HepG2 (cell line): ENCODE results near the gene TGM2. TPM values are rescaled to one million over a fixed set of nuclear protein-coding genes. Genes with fewer than 3 reads are reported as not detected.
A peak's percentile ranks its signal among the peaks of the same experiment; 100 is the strongest.

Experiments used
- ATAC-seq: fragments of 200-7000 bp; cut with Tn5 transposase; 3 replicates; pipeline ENCODE4 v1.9.1; 2020; ENCODE audit warnings: mild to moderate bottlenecking, moderate library complexity
- BruUV-seq: library from RNA; stranded (reverse); fragments of 400-500 nt; replicated peaks from 2 replicates; lab custom pipeline; 2021; lab: Mats Ljungman, UMichigan
- CTCF ChIA-PET: fragments of 300-600 bp; formaldehyde crosslinking; extraction: SDS; loops from one replicate; lab custom pipeline; 2021; ENCODE audit warnings: low total read pairs, inconsistent platforms, low intra/inter-chr PET ratio; lab: Yijun Ruan, JAX
- POLR2A ChIA-PET: fragments of 350-600 bp; sonication (Branson Sonifier 250); formaldehyde crosslinking; loops from one replicate; lab custom pipeline; 2020; ENCODE audit warnings: antibody characterized with exemption, inconsistent platforms; lab: Yijun Ruan, JAX
- DNase-seq: peaks from one replicate; pipeline ENCODE4 v3.0.0-alpha.2; 2015; ENCODE audit warnings: low spot score
- FAIRE-seq: peaks from 3 replicates; lab custom pipeline; 2011; peaks lifted over from hg19 to GRCh38; lab: Jason Lieb, UNC
- H2AFZ ChIP-seq: one replicate; pipeline ENCODE4 v1.6.1; 2011; ENCODE audit warnings: low read length, inconsistent platforms
- H3K27ac ChIP-seq: fragments of 300-600 bp; 3 replicates; pipeline ENCODE4 v1.8.0; 2011; ENCODE audit warnings: mixed run types, mild to moderate bottlenecking, mixed read lengths, low read length, inconsistent platforms; ENCODE audit not compliant: insufficient read depth; ENCODE audit errors: extremely low read length
- H3K27me3 ChIP-seq, 2 experiments: fragments of 200-600 bp in 1 of 2; 2 replicates in 1 of 2; 3 replicates in 1 of 2; pipeline versions ENCODE4 v1.6.0 to v1.8.0; 2011; ENCODE audit warnings: low read length in 2 of 2, mild to moderate bottlenecking in 2 of 2, moderate library complexity in 2 of 2, inconsistent platforms in 1 of 2; ENCODE audit not compliant: insufficient read depth in 2 of 2, control insufficient read depth in 1 of 2
- H3K36me3 ChIP-seq, 2 experiments: fragments of 200-600 bp in 1 of 2; replicated peaks in 1 of 2; 2 replicates in 1 of 2; 3 replicates in 1 of 2; pipeline versions ENCODE4 v1.5.1 to v1.8.0; 2011; ENCODE audit warnings: low read length in 2 of 2, inconsistent platforms in 1 of 2; ENCODE audit not compliant: insufficient read depth in 2 of 2, control insufficient read depth in 1 of 2
- H3K4me1 ChIP-seq: 2 replicates; pipeline ENCODE4 v1.5.1; 2012; ENCODE audit warnings: low read length, inconsistent platforms; ENCODE audit not compliant: insufficient read depth
- H3K4me2 ChIP-seq: 2 replicates; pipeline ENCODE4 v1.6.0; 2011; ENCODE audit warnings: low read depth, low read length, inconsistent platforms
- H3K4me3 ChIP-seq, 3 experiments: fragments of 200-600 bp in 1 of 3; sonication (generic), shearing (Covaris generic) in 1 of 3; replicated peaks in 1 of 3; 2 replicates each; pipeline ENCODE4 v1.5.1; 2011 to 2016; ENCODE audit warnings: low read length in 3 of 3, inconsistent platforms in 2 of 3, low read depth in 2 of 3, mild to moderate bottlenecking in 2 of 3, control low read depth in 1 of 3, mixed read lengths in 1 of 3; ENCODE audit not compliant: insufficient read depth in 1 of 3
- H3K79me2 ChIP-seq: one replicate; pipeline ENCODE4 v1.6.1; 2011; ENCODE audit warnings: low read length, inconsistent platforms; ENCODE audit not compliant: insufficient read depth
- H3K9ac ChIP-seq: 2 replicates; pipeline ENCODE4 v1.6.0; 2011; ENCODE audit warnings: mild to moderate bottlenecking, low read depth, low read length, inconsistent platforms; ENCODE audit not compliant: insufficient read depth
- H3K9me3 ChIP-seq: 2 replicates; pipeline ENCODE4 v1.5.1; 2012; ENCODE audit warnings: mild to moderate bottlenecking, low read length
- H4K20me1 ChIP-seq: 2 replicates; pipeline ENCODE4 v1.6.0; 2011; ENCODE audit warnings: inconsistent platforms, mild to moderate bottlenecking, low read length, moderate library complexity; ENCODE audit not compliant: insufficient read depth
- DNMT1 ChIP-seq: sonication (generic); formaldehyde crosslinking; IDR thresholded peaks from 2 replicates; pipeline ENCODE4 v1.5.1; 2020; ENCODE audit warnings: mild to moderate bottlenecking, missing genetic modification reagents
- ZMYM3 ChIP-seq: sonication (generic); formaldehyde crosslinking; IDR thresholded peaks from 2 replicates; pipeline ENCODE4 v1.5.1; 2020; ENCODE audit warnings: mild to moderate bottlenecking, missing genetic modification reagents
- ZNF382 ChIP-seq: sonication (generic); formaldehyde crosslinking; IDR thresholded peaks from 2 replicates; pipeline ENCODE4 v1.5.0; 2020; ENCODE audit warnings: missing genetic modification reagents, mild to moderate bottlenecking, borderline replicate concordance
- WGBS: methylation state at CpG from one replicate; pipeline ENCODE4 v1.1.6; 2017; ENCODE audit warnings: low lambda C conversion rate; 5-methylcytosine and 5-hydroxymethylcytosine counted together
- in situ Hi-C: cut with HindIII; loops from 2 replicates; pipeline ENCODE4 v1.10.0; 2017; ENCODE audit warnings: low pct_unique_long_range_greater_than_20kb; ENCODE audit not compliant: extremely low pct_ligation_motif_present
- intact Hi-C: fragments of 100-400 bp; cut with micrococcal nuclease; formaldehyde crosslinking; loops from one replicate; pipeline ENCODE4 v1.10.0; 2022; ENCODE audit not compliant: unreplicated experiment
- polyA plus RNA-seq, 8 experiments: library from polyadenylated mRNA; depleted of rRNA in 3 of 8; stranded (reverse) in 7 of 8; unstranded in 1 of 8; fragments of >200 nt; fragmentation: Illumina TruSeq in 4 of 8; extraction: Trizol in 4 of 8; gene quantifications; 2 replicates each; pipeline versions ENCODE4 v1.2.1 to v1.2.3, GENCODE V29; 2011 to 2016; ENCODE audit warnings: low read depth in 4 of 8, missing spikeins in 1 of 8, mixed read lengths in 1 of 8; ENCODE audit not compliant: insufficient read depth in 1 of 8
- total RNA-seq, 5 experiments: library from RNA; depleted of rRNA; stranded (reverse); fragments of >200 nt; fragmentation: Illumina TruSeq; extraction: Trizol; gene quantifications; 2 replicates each; pipeline ENCODE4 v1.2.3, GENCODE V29; 2016; ENCODE audit warnings: low read depth in 1 of 5
- TF ChIP-seq, protein P1 (sequence below): sonication (generic); formaldehyde crosslinking; IDR thresholded peaks from 2 replicates; pipeline ENCODE4 v1.4.0; 2020; ENCODE audit warnings: missing genetic modification reagents
- TF ChIP-seq, protein P2 (sequence below): sonication (generic); formaldehyde crosslinking; IDR thresholded peaks from 2 replicates; pipeline ENCODE4 v1.5.0; 2020; ENCODE audit warnings: missing genetic modification reagents
- TF ChIP-seq, protein P3 (sequence below): sonication (generic); formaldehyde crosslinking; IDR thresholded peaks from 2 replicates; pipeline ENCODE4 v1.9.0; 2022; ENCODE audit warnings: missing genetic modification reagents, mild to moderate bottlenecking, borderline replicate concordance
- TF ChIP-seq, protein P4 (sequence below): sonication (generic); formaldehyde crosslinking; IDR thresholded peaks from 2 replicates; pipeline ENCODE4 v1.8.0; 2022; ENCODE audit warnings: mild to moderate bottlenecking, missing genetic modification reagents, moderate library complexity

The TGM2 gene
- total and polyA plus RNA-seq, 2 of the 13 experiments (the other 11 are each of a cell fraction or from before 2014, with no cell fraction given) = 4.2 to 46.4 TPM

DNA sequence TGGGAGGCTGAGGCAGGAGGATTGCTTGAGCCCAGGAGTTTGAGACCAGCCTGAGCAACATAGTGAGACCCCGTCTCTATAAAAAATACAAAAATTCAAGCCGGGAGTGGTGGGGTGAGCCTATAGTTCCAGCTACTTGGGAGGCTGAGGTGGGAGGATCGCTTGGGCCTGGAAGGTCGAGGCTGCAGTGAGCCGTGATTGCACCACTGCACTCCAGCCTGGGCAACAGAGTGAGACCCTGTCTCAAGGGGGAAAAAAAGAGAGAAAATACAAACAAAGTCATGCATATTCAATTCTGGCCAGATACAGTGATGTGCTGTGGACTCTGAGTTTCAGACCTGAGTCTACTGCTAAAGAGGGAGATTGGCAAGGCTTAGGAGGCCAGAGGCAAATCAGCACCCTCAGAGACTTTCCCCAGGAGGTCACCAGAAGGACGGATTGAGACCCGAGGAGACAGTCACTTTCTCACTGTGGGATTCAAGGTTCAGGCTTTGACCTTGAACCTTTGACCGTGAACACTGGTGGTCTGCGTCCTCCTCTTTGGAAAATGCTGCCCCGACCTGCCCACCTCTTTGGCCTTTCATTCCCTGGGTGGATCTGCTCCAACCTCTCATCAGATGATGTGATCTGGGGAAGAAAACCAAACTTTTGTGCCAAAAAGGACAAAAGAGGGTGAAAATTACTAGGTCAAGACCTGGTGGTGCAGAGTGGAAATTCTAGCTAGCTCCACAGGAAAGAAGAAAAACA is 31.2 kb downstream of the TGM2 start (continued):
- TF ChIP-seq, protein P1, sequence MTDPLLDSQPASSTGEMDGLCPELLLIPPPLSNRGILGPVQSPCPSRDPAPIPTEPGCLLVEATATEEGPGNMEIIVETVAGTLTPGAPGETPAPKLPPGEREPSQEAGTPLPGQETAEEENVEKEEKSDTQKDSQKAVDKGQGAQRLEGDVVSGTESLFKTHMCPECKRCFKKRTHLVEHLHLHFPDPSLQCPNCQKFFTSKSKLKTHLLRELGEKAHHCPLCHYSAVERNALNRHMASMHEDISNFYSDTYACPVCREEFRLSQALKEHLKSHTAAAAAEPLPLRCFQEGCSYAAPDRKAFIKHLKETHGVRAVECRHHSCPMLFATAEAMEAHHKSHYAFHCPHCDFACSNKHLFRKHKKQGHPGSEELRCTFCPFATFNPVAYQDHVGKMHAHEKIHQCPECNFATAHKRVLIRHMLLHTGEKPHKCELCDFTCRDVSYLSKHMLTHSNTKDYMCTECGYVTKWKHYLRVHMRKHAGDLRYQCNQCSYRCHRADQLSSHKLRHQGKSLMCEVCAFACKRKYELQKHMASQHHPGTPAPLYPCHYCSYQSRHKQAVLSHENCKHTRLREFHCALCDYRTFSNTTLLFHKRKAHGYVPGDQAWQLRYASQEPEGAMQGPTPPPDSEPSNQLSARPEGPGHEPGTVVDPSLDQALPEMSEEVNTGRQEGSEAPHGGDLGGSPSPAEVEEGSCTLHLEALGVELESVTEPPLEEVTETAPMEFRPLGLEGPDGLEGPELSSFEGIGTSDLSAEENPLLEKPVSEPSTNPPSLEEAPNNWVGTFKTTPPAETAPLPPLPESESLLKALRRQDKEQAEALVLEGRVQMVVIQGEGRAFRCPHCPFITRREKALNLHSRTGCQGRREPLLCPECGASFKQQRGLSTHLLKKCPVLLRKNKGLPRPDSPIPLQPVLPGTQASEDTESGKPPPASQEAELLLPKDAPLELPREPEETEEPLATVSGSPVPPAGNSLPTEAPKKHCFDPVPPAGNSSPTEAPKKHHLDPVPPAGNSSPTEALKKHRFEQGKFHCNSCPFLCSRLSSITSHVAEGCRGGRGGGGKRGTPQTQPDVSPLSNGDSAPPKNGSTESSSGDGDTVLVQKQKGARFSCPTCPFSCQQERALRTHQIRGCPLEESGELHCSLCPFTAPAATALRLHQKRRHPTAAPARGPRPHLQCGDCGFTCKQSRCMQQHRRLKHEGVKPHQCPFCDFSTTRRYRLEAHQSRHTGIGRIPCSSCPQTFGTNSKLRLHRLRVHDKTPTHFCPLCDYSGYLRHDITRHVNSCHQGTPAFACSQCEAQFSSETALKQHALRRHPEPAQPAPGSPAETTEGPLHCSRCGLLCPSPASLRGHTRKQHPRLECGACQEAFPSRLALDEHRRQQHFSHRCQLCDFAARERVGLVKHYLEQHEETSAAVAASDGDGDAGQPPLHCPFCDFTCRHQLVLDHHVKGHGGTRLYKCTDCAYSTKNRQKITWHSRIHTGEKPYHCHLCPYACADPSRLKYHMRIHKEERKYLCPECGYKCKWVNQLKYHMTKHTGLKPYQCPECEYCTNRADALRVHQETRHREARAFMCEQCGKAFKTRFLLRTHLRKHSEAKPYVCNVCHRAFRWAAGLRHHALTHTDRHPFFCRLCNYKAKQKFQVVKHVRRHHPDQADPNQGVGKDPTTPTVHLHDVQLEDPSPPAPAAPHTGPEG (CRISPR knock-in tag) = peak; percentile 17; the same call in 1 of the 2 replicates
- TF ChIP-seq, protein P2, sequence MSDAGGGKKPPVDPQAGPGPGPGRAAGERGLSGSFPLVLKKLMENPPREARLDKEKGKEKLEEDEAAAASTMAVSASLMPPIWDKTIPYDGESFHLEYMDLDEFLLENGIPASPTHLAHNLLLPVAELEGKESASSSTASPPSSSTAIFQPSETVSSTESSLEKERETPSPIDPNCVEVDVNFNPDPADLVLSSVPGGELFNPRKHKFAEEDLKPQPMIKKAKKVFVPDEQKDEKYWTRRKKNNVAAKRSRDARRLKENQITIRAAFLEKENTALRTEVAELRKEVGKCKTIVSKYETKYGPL (CRISPR knock-in tag) = no peak
- 0 out of 2 replicates have a peak, but pooled peaks have one; percentile 12 for TF ChIP-seq DNMT1

DNA sequence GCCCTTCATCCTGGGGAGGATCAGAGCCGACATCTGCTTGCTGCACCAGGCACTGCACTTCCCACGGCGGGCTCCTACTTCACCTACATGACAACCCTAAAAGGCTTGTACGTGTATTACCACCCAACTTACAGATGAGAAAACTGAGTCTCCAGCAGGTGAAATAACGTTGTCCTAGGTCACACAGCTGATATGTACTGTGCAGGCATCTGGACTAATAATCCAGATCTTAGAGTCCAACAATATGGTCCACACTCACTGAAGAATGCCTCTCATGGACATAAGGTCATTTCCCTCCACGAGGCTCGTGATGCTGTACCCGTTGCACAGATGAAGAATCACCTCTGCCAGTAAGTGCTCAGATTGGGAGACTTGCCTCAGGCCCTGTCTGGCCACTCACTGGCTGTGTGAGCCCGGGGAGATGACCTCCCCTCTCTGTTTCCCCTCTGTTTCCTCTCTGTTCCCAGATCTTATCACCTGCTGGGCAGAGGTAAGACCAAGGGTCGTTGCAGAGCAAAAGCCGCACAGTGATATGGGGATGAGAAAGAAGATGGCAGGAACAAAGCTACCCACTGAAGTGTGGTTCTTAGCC is 32.1 kb downstream of the TGM2 start:
- intact Hi-C loops (no loop called here), in situ Hi-C loops (no loop called here)
- WGBS = 78% methylated on average over 11 of the region's 11 CpGs
- no peak for DNase-seq
- Histone ChIP-seq H4K20me1 (no peaks in the 10 kb centered on the region), H3K27me3 (no peaks in the 10 kb centered on the region), H3K9me3 (no peaks in the 10 kb centered on the region), H3K79me2 (no peaks in the 10 kb centered on the region), H3K27ac (no peak overlapping the region), H3K4me2 (no peak overlapping the region), H3K4me3 (no peak overlapping the region), H2AFZ (no peak overlapping the region), H3K9ac (no peak overlapping the region), H3K4me1 (peaks cover 56% of the 10 kb centered on the region), H3K36me3 (no peaks in the 10 kb centered on the region; a peak in 1 of 5 replicates)
- POLR2A ChIA-PET = interaction anchor here (1.2 kb wide), 1 partner anchor 11 kb away, joined by 4 read pairs; no protein-coding TSS in a partner anchor
- BruUV-seq = no TSS peak
- ATAC-seq = no peak
- CTCF ChIA-PET = no interaction called here
- peak; percentile 26 for FAIRE-seq
- TF ChIP-seq, protein P3, sequence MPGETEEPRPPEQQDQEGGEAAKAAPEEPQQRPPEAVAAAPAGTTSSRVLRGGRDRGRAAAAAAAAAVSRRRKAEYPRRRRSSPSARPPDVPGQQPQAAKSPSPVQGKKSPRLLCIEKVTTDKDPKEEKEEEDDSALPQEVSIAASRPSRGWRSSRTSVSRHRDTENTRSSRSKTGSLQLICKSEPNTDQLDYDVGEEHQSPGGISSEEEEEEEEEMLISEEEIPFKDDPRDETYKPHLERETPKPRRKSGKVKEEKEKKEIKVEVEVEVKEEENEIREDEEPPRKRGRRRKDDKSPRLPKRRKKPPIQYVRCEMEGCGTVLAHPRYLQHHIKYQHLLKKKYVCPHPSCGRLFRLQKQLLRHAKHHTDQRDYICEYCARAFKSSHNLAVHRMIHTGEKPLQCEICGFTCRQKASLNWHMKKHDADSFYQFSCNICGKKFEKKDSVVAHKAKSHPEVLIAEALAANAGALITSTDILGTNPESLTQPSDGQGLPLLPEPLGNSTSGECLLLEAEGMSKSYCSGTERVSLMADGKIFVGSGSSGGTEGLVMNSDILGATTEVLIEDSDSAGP (CRISPR knock-in tag) = 0 out of 2 replicates have a peak, but pooled peaks have one; percentile 22
- TF ChIP-seq ZMYM3 (peak; percentile 74; the same call in 1 of the 2 replicates), ZNF382 (CRISPR knock-in tag) (no peak)
- TF ChIP-seq, protein P4, sequence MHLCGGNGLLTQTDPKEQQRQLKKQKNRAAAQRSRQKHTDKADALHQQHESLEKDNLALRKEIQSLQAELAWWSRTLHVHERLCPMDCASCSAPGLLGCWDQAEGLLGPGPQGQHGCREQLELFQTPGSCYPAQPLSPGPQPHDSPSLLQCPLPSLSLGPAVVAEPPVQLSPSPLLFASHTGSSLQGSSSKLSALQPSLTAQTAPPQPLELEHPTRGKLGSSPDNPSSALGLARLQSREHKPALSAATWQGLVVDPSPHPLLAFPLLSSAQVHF (CRISPR knock-in tag) = 0 out of 2 replicates have a peak, but pooled peaks have one; percentile 63
